HG02943 (cell line): ENCODE data around the gene MAGEA8.
"Not testable (repeated sequence)": the region's sequence is repeated elsewhere in the genome, so short reads cannot be mapped to it uniquely, and the experiment has no call there.

Source experiments
- ATAC-seq: cut with Tn5 transposase; IDR thresholded peaks from one replicate; pipeline ENCODE4 v1.9.1; 2021; ENCODE audit warnings: mild to moderate bottlenecking, low read depth, moderate library complexity; ENCODE audit not compliant: unreplicated experiment

MAGEA8 gene

DNA sequence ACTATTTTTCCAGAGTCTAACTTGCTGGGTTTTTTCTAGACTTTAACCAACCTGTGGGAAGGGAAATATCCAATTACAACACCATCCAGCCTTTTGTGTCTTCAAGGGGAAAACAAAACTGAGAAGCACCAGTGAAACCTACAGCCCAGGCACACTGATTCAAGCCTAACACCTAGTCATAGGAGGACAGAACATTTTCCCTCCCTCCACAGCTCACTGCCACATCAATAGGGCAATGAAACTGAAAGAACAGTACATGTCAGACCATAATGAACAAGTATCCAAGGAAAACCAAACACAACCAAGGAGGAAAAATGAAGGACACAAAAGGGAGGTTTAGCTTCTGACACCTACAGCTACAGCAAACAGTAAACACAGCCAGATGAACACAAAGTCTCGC, 17.6 kb downstream of the MAGEA8 start:
- ATAC-seq, result no peak

DNA sequence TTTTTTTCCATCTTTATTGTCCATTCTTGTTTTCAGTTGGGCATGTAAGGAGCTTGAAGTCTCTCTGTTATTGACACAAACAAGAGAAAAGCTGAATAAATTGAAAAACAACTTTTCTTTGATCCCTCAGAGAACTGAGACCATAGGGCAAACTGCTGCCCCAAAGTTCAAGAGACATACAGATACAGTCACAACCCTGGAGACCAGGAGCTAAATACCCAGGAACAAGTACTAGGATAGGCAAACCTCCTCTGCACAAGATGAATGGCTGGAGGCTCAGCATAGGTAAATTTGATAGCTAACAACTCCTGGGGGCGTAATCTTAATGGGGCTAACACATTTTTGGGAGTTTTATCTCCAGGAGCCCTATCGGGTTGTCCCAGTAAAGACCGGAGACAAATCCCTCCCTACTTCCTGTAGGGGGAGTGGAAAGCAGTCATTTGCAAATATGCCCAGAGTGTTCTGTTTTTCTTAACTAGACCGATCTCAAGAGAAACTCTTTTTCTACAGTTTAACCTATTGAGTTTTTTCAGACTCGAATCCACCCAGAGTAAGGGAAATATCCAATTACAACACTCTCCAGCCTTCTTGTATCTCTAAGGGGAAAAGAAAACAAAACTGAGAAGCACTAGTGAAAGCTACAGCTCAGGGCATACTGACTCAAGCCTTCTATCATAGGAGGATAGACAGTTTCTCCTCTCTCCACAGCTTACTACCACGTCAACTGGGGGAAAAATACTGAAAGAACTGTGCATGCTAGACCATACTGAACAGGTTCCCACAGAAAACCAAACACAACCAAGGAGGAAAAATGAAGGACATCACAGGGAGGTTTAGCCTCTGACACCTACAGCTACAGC, 23.1 kb downstream of the MAGEA8 start:
- peak; percentile 54 for ATAC-seq

DNA sequence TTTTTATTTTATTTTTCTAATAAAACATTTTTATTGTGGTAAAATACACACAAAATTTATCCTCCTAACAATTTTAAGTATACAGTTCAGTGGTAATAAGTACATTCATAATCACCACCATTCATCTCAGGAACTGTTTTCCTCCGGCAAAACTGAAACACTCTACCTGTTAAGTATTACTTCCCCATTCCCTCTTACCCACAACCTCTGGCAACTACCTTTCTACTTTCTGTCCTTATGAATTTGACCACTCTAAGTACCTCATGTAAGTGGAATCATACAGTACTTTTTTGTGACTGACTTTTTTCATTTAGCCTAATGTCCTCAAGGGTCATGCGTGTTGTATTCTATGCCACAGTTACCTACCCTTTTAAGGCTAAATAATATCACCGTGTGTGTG, 27.3 kb downstream of the MAGEA8 start:
- no peak for ATAC-seq

DNA sequence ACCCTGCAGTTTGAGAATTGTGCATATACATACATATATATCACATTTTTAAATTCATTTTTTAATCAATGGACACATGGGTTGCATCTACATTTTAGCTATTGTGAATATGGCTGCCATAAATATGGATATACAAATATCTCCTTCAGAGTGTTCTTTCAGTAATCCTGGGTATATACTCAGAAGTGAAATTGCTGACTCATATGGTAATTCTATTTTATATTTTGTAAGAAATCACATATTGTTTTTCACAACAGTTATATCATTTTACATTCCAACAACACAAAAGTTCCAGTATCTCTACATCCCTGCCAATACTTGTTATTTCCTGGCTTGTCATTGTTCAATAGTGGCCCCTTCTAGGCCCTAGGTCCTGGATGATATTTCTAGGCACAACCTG, 27.7 kb downstream of the MAGEA8 start:
- ATAC-seq, result no peak

DNA sequence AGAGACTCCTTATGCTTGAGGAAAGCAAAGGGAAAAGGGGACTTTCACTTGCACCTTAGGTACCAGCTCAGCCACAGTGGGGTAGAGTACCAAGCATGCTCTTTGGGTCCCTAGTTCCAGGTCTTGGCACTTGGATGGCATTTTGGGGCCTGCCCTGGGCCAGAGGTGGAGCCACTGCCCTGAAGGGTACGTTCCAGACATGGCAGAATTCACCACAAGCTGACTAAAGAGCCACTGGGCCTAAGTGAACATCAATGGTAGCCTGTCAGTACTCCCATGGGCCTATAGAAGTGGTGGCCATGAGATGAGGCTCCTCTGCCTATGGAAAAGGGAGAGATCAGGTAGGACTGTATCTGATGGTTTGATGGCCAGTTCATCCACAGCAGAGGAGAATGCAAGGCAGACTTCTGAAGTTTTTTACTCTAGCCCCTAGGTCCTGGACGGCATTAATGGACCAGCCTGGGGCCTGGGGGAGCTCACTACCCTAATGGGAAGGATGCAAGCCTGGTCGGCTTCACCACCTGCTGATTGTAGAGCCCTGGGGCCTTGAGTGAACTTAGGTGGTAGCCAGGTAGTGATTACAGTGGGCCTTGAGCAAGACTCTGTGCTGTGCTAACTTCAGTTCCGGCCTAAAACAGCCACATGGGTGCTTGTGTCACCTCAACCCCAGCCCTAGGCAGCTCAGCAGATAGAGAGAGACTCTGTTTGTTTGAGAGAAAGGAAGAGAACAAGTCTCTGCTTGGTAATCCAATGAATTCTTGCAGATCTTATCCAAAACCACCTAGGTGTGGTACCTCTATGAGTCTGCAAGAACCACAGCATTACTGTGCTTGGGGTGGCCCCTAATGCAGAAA, 28.6 kb downstream of the MAGEA8 start:
- ATAC-seq, result no peak

DNA sequence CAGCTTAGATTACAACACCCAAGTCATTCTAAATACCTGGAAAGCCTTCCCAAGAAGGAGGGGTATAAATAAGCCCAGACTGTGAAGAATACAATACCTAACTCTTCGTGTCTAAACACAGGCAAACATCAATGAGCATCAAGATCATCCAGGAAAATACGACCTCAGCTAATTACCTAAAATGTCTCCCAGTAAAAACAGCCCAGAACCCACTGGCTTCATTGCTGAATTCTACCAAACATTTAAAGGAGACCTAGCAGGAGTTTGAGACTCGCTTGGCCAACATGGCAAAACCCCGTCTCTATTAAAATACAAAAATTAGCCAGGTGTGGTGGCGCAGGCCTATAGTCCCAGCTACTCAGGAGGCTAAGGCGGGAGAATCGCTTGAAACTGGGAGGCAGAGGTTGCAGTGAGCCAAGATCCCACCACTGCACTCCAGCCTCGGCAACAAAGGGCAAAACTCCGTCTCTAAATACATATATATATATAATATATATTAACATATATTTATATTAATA, 29.3 kb downstream of the MAGEA8 start:
- no peak for ATAC-seq

DNA sequence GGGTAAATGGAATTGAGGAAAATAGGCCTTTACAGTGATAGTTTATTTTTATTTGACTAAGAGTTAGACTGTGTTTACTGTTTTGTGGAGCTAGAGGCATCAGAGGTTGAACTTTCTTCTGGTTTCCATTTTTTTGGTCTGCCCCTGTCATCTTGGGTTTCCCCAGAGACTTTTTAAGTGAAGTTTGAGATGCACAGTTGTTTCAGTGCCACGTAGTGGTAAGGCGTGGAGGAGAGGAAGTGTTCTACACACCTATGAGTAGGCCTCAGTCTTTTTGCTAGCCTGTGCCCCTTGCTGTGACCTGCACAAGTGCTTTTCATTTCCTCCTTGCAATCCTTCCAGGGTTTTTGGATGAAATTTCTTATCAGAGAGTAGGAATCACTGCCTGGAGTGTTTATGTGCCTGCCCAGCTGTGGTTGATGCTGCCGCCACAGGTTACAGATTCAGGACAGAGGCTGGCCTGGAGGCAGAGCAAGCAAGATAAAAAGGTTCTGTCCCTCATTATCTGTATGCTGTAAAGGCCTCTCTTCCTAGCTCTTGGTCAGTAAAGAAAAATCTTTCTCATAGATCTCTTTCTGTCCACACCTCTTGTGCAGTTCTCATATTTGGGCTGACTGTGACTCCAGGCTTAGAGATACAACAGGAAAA, 35.9 kb downstream of the MAGEA8 start:
- ATAC-seq, result no peak

DNA sequence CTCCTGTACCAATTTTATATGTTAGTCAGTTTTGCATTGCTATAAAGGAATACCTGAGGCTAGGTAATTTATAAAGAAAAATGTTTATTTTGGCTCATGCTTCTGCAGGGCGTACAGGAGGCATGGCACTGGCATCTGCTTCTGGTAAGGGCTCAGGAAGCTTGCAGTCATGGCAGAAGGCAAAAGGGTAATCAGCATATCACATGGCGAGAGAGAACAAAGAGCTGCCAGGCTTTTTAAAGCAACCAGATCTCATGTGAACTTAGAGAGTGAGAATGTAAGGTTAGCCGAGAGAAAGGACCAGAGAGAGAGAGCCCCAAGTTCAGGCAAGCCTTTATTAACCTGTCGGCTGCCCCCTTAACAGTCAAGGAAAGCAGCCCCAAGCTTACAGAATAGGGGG, 42.9 kb downstream of the MAGEA8 start:
- ATAC-seq, result not testable (repeated sequence)

DNA sequence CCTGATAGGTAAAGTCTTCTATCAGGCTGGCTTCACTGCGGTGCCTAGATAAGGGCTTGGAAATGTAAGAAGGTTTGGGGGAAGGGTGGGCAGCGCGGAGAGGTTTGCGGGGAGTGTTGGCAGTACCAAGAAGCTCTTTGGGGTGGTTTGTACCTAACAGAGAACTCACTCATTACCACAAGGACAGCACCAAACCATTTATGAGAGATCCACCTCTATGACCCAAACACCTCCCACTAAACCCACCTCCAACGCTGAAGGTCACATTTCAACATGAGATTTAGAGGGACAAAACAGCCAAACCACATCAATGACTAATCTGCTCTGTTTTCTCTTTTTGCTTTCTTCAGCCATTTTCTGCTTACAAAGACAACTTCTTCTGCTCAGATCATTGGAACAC, 43.5 kb downstream of the MAGEA8 start:
- ATAC-seq, result not testable (repeated sequence)

DNA sequence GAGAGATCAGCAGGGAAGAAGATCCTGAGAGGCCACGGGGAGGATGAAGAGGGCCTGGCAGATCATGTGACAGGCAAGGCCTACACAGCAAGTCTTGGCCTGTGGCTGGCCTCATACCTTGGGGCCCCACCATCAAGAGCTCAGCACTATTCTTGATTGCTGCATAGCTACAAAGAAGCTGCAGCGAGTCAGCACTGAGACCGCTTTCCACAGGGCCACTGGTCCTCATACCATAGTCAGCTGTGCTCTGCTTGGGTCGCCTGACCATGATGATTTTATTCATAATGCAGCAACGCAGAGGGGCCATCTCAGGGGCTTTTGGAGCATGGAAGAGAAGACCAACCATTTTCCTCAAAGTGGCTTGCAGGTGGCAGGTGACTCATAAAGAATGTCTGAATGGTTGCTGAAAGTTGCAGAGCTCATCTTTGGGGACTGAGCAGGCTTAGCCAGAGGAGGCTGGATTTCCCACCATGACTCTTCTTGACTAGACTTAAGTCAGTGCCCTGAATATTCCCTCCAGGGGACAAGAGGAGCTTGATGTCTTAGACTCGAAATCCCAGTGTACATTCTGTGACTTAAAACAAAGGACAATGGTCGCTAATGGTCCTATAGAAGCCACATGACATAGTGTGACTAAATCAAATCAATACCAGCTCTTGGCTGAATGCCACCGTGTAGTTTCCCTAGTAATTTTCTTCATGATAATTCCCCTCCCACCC, 46.4 kb downstream of the MAGEA8 start:
- ATAC-seq, result not testable (repeated sequence)

DNA sequence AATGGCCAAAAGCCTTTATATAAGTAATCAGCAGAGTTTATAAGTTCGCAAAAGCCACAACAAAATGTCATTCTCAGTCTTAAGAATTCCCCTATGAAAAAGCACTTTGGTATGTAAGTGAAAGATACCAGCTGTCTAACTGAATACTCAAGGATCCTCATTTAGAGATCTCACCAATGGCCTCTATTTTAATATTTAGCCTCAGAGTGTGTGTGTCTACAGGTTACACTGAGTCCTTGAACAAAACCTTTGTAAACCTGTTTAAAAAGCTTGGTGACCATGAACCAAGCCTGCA, 46.9 kb downstream of the MAGEA8 start:
- ATAC-seq, result not testable (repeated sequence)

DNA sequence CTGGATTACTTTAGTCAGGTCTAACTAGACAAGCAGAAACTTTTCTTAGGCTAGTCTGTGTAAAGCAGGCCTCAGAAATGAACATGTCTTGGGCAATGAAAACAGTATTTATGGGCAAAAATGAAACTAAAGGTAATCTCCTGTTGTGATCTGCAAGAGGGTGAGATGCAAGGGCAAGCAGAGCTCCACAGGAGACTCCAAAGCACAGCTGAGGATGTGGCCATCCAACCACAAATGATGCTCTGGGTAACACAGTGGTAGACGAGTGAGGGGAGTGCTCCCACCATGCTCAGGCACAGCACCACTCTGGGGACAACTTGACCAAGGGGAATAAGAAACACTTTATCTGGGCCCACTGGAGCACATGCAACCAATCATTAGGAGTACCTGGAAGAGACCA, 47.7 kb downstream of the MAGEA8 start:
- ATAC-seq, result not testable (repeated sequence)

DNA sequence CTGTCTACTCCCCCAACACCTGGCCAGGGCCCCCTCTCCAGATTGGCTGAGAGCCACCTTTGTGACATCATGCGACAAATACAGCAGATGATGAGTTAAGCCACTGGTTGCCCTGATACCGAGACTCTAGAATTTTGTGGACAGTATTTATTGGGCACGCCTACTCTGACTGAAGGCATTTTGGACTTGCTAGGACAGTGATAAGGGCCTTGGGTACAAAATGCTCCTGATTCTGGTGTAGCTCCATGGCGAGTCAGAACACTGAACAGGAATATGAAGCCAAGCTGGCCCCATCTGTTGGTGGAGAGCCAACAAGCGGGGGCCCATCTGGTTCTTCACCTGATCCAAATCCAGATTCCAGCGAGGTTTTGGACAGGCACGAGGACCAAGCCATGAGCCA, 48.4 kb downstream of the MAGEA8 start, which contains the start of gene HSFX4:
Gene HSFX4, plus strand, starts transcription at position 174 of the 400 bp plus-strand sequence. Its CDS starts 72 bp downstream, at position 246.
- not testable (repeated sequence) for ATAC-seq

DNA sequence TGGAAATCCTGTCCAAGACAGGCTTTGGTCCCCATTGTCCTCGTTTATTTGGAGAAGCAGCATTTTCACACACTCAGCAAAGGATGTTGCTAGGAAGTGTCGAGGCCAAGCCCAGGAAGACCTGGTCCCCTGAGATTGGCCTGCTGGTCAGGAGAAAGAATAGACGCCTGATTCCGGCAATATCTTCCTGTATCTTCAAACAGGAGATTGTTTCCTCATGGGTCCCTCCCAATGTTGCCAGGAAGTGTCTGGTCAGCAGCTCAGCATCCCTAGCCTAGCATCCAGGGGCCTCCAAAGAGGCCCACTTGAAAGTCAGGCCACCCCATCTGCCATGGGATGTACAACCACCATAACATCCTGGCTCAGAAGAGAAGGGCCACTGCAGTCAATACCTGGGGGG, 50.4 kb downstream of the MAGEA8 start:
- ATAC-seq, result not testable (repeated sequence)

DNA sequence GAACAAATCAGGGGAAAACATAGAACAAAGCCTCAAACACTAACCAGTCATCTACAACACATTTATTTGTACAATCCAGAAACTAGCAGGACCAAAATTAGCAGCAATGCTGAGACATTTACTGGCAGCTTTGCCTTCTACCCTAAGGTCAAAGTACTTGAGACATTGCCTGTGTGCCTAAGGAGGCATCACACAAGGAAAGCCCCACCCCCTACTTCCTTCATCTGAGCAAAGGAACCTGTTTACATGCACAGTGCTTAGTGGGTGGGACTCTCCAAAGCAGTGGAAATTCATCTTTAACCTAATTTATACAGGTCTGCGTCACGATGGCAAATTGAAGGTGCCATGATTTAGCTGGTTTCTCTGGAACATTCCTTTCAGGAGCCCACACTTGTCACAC, 51.2 kb downstream of the MAGEA8 start:
- not testable (repeated sequence) for ATAC-seq

DNA sequence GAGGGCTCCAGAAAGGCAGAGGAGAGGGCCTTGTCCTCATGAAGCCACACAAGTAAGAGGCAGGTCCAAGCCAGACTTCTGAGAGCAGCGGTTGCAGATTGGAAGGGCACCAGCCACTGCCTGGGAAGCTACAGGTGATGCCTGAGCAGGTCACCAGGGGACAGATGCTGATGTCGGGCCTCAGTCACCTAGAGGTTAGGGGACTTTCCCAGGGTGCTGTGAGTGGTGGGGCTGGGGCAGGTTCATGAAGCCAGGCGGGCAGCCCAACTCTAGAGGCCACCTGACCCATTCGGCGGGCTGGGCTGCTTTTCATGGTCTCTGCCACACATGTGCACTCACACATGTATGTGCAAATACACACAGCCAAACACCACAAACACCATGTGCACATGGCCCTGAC, 52.0 kb downstream of the MAGEA8 start:
- not testable (repeated sequence) for ATAC-seq

DNA sequence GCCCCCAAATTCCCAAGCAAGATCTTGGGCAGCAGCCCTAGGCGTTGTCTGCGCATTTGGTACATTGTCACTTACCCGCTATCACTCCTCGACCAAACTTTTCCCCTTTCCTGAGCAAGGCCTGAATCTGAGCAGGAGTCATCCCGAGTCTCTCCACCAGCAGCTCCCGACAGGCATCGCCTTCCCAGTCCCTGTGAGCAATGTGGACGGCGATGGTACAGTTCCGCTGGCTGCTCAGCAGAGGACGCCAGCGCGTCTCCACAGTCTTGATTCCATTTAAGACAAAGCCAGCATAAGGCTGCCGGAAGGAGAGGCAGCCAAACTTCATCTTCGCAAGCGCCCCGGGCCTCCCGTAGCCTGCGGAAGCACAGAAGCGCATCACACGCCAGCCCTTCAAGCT, 52.6 kb downstream of the MAGEA8 start:
- ATAC-seq, result not testable (repeated sequence)
